HCT116 (cell line): ENCODE results near the gene JAGN1. TPM values are rescaled to one million over a fixed set of nuclear protein-coding genes. Genes with fewer than 3 reads are reported as not detected.
"Not testable (repeated sequence)": the region's sequence is repeated elsewhere in the genome, so short reads cannot be mapped to it uniquely, and the experiment has no call there.

Source experiments
- ATAC-seq: fragments of 200-7000 bp; cut with Tn5 transposase; 2 replicates; pipeline ENCODE4 v1.9.1; 2020; ENCODE audit warnings: mild to moderate bottlenecking, moderate library complexity
- BruUV-seq: library from RNA; stranded (reverse); fragments of 400-500 nt; replicated peaks from 2 replicates; lab custom pipeline; 2021; lab: Mats Ljungman, UMichigan
- CTCF ChIA-PET: fragments of 300-600 bp; sonication (Branson Sonifier 250); formaldehyde crosslinking; loops from one replicate; lab custom pipeline; 2021; ENCODE audit warnings: antibody characterized with exemption; lab: Charles Lee
- POLR2A ChIA-PET: fragments of 300-600, 350-600 bp; sonication (Branson Sonifier 250); formaldehyde crosslinking; loops from one replicate; lab custom pipeline; 2021; ENCODE audit warnings: antibody characterized with exemption; lab: Charles Lee
- RAD21 ChIA-PET, 2 experiments: fragments of 300-600 bp; sonication (Branson Sonifier 250); formaldehyde crosslinking; loops; one replicate each; lab custom pipeline; 2023; ENCODE audit warnings: low total read pairs in 2 of 2; ENCODE audit not compliant: uncharacterized antibody in 2 of 2, unreplicated experiment in 2 of 2, low non-redundant PET in 1 of 2; lab: Charles Lee
- DNase-seq: peaks from one replicate; pipeline ENCODE4 v3.0.0-alpha.2; 2010; ENCODE audit warnings: low read depth, low spot score
- H2AFZ ChIP-seq: fragments of 200-600 bp; shearing (Covaris generic), sonication (generic); 2 replicates; pipeline ENCODE4 v1.6.1; 2017; ENCODE audit warnings: low read depth, mixed run types, mixed read lengths, antibody characterized with exemption, low read length; ENCODE audit not compliant: poor library complexity, severe bottlenecking
- H3K27ac ChIP-seq: 2 replicates; pipeline ENCODE4 v1.5.1; 2012; ENCODE audit warnings: low read depth, low read length
- H3K27me3 ChIP-seq: fragments of 200-600 bp; sonication (generic); 2 replicates; pipeline ENCODE4 v1.6.1; 2016; ENCODE audit warnings: mixed run types, low read length, mixed read lengths; ENCODE audit not compliant: insufficient read depth
- H3K36me3 ChIP-seq, 2 experiments: fragments of 200-500 bp in 1 of 2; fragments of 200-600 bp in 1 of 2; sonication (Bioruptor generic) in 1 of 2; sonication (generic) in 1 of 2; 2 replicates each; pipeline versions ENCODE4 v1.5.1 to v1.6.1; 2014 to 2016; ENCODE audit warnings: low read length in 2 of 2, inconsistent platforms in 1 of 2, mixed read lengths in 1 of 2, mixed run types in 1 of 2; ENCODE audit not compliant: insufficient read depth in 2 of 2, control insufficient read depth in 1 of 2
- H3K4me1 ChIP-seq, 2 experiments: fragments of 200-600 bp in 1 of 2; sonication (generic) in 1 of 2; 2 replicates each; pipeline versions ENCODE4 v1.5.1 to v1.6.1; 2012 to 2017; ENCODE audit warnings: low read length in 2 of 2, inconsistent platforms in 1 of 2, mild to moderate bottlenecking in 1 of 2, mixed read lengths in 1 of 2, mixed run types in 1 of 2, moderate library complexity in 1 of 2; ENCODE audit not compliant: insufficient read depth in 2 of 2, control insufficient read depth in 1 of 2
- H3K4me2 ChIP-seq: fragments of 200-600 bp; sonication (generic); 2 replicates; pipeline ENCODE4 v1.6.1; 2017; ENCODE audit warnings: mixed run types, low read length, mixed read lengths
- H3K4me3 ChIP-seq, 2 experiments: fragments of 200-600 bp in 1 of 2; sonication (generic) in 1 of 2; replicated peaks in 1 of 2; 2 replicates each; pipeline ENCODE4 v1.5.1; 2011 to 2016; ENCODE audit warnings: low read length in 2 of 2, control low read depth in 1 of 2, low read depth in 1 of 2, mild to moderate bottlenecking in 1 of 2, mixed read lengths in 1 of 2, mixed run types in 1 of 2
- H3K79me2 ChIP-seq: fragments of 200-600 bp; sonication (generic); 2 replicates; pipeline ENCODE4 v1.6.1; 2017; ENCODE audit warnings: mild to moderate bottlenecking, mixed run types, low read length, moderate library complexity, mixed read lengths; ENCODE audit not compliant: insufficient read depth
- H3K9ac ChIP-seq: fragments of 200-600 bp; sonication (generic); 2 replicates; pipeline ENCODE4 v1.6.1; 2016; ENCODE audit warnings: low read length, mixed read lengths
- H3K9me2 ChIP-seq: fragments of 200-600 bp; sonication (generic), shearing (Covaris generic); 2 replicates; pipeline ENCODE4 v1.6.1; 2017; ENCODE audit warnings: mixed run types, mild to moderate bottlenecking, moderate library complexity; ENCODE audit not compliant: insufficient read depth
- H3K9me3 ChIP-seq, 2 experiments: fragments of 200-500 bp in 1 of 2; fragments of 200-600 bp in 1 of 2; sonication (Bioruptor generic) in 1 of 2; sonication (generic) in 1 of 2; 2 replicates each; pipeline ENCODE4 v1.6.1; 2014 to 2017; ENCODE audit warnings: low read length in 2 of 2, mixed read lengths in 2 of 2, inconsistent platforms in 1 of 2, low read depth in 1 of 2, mild to moderate bottlenecking in 1 of 2, mixed run types in 1 of 2, moderate library complexity in 1 of 2; ENCODE audit not compliant: control insufficient read depth in 1 of 2, insufficient read depth in 1 of 2
- H4K20me1 ChIP-seq: fragments of 200-600 bp; sonication (generic), shearing (Covaris generic); 2 replicates; pipeline ENCODE4 v1.6.1; 2017; ENCODE audit warnings: mixed run types, mild to moderate bottlenecking, moderate library complexity; ENCODE audit not compliant: insufficient read depth
- CTCF ChIP-seq, 3 experiments: fragments of 200-600 bp in 1 of 3; sonication (generic) in 1 of 3; IDR thresholded peaks in 2 of 3; conservative IDR thresholded peaks in 1 of 3; 2 replicates each; pipeline ENCODE4 v1.5.1; 2012 to 2017; ENCODE audit warnings: low read depth in 2 of 3, low read length in 2 of 3, antibody characterized with exemption in 1 of 3, borderline replicate concordance in 1 of 3, control low read depth in 1 of 3, mild to moderate bottlenecking in 1 of 3, mixed read lengths in 1 of 3, mixed run types in 1 of 3, moderate library complexity in 1 of 3; ENCODE audit not compliant: insufficient read depth in 1 of 3
- RAD21 ChIP-seq: IDR thresholded peaks from 2 replicates; pipeline ENCODE4 v1.6.1; 2012; ENCODE audit warnings: low read depth, mild to moderate bottlenecking
- intact Hi-C: fragments of 100-400 bp; cut with micrococcal nuclease; formaldehyde crosslinking; loops from 2 replicates; pipeline ENCODE4 v1.10.0; 2022
- total RNA-seq: library from RNA; stranded (reverse); gene quantifications from one replicate; pipeline ENCODE4 v1.2.1, GENCODE V29; 2021; ENCODE audit not compliant: unreplicated experiment

Gene JAGN1
- total RNA-seq, 1 experiment from 2014 or later = 33.4 TPM

GRCh38 chr3:9848860-9849259 lies 41.5 kb upstream of the JAGN1 start:
- H3K9me3 ChIP-seq, H3K9me2 ChIP-seq, H3K79me2 ChIP-seq, H3K4me3 ChIP-seq, H3K9ac ChIP-seq, H3K36me3 ChIP-seq, H4K20me1 ChIP-seq, H3K27ac ChIP-seq, H2AFZ ChIP-seq, RAD21 ChIA-PET, H3K27me3 ChIP-seq, H3K4me2 ChIP-seq, ATAC-seq, BruUV-seq, DNase-seq, H3K4me1 ChIP-seq: not testable (repeated sequence)
- ChIA-PET POLR2A (interaction anchor here (1.0 kb wide), 1 partner anchor 98 kb away, joined by 3 read pairs; no protein-coding TSS in a partner anchor), CTCF (interaction anchor here (0.7 to 1.4 kb wide), 3 partner anchors 54 to 98 kb away, joined by 3 to 11 read pairs (median 8); partner anchors contain the start of genes CRELD1 and IL17RE)
- TF ChIP-seq RAD21 (peak; percentile 68), CTCF (IDR thresholded peaks at IDR 0.05 in 2 of 3, conservative IDR thresholded peaks at IDR 0.05 in 1 of 3; ENCODE audit: borderline replicate concordance in 1 of 3, insufficient read depth in 1 of 3, low read depth in 2 of 3, low read length in 2 of 3) (peak; percentile 47 to 79 (median 47))
- intact Hi-C loops = loop anchor here (2.0 kb wide), 1 partner anchor 98 kb away; no protein-coding TSS in a partner anchor

- H3K4me2 ChIP-seq, H3K27me3 ChIP-seq, H3K36me3 ChIP-seq, H4K20me1 ChIP-seq, DNase-seq, BruUV-seq, H3K9ac ChIP-seq, H3K4me1 ChIP-seq, intact Hi-C loops, H3K79me2 ChIP-seq, H3K9me3 ChIP-seq, H3K4me3 ChIP-seq, H2AFZ ChIP-seq, RAD21 ChIA-PET, POLR2A ChIA-PET, H3K27ac ChIP-seq, CTCF ChIA-PET, ATAC-seq, H3K9me2 ChIP-seq: not testable (repeated sequence)
Measured at GRCh38 chr3:9851383-9851782, 39.0 kb upstream of the JAGN1 start.

GRCh38 chr3:9851926-9852325 lies 38.5 kb upstream of the JAGN1 start:
- intact Hi-C loops, H3K4me1 ChIP-seq, H3K4me3 ChIP-seq, CTCF ChIA-PET, H4K20me1 ChIP-seq, ATAC-seq, H2AFZ ChIP-seq, H3K9ac ChIP-seq, DNase-seq, H3K27me3 ChIP-seq, RAD21 ChIA-PET, POLR2A ChIA-PET, BruUV-seq, H3K36me3 ChIP-seq, H3K79me2 ChIP-seq, H3K9me3 ChIP-seq, H3K27ac ChIP-seq, H3K4me2 ChIP-seq, H3K9me2 ChIP-seq: not testable (repeated sequence)
